HFF-Myc (cell line): ENCODE results near the gene AP3D1.
"Not testable (repeated sequence)": the region's sequence is repeated elsewhere in the genome, so short reads cannot be mapped to it uniquely, and the experiment has no call there.

Experiments used
- DNase-seq: peaks from one replicate; pipeline ENCODE4 v3.0.0-alpha.2; 2011; ENCODE audit warnings: low read depth; ENCODE audit errors: extremely low read depth
- H3K4me3 ChIP-seq: replicated peaks from 2 replicates; pipeline ENCODE4 v1.5.1; 2011; ENCODE audit warnings: low read depth, mild to moderate bottlenecking, control low read depth, low read length
- TF ChIP-seq, protein P1 (sequence below): IDR thresholded peaks from 2 replicates; pipeline ENCODE4 v1.5.1; 2012; ENCODE audit warnings: mild to moderate bottlenecking, low read depth, low read length, control low read depth; ENCODE audit errors: missing control alignments

The AP3D1 gene

DNA sequence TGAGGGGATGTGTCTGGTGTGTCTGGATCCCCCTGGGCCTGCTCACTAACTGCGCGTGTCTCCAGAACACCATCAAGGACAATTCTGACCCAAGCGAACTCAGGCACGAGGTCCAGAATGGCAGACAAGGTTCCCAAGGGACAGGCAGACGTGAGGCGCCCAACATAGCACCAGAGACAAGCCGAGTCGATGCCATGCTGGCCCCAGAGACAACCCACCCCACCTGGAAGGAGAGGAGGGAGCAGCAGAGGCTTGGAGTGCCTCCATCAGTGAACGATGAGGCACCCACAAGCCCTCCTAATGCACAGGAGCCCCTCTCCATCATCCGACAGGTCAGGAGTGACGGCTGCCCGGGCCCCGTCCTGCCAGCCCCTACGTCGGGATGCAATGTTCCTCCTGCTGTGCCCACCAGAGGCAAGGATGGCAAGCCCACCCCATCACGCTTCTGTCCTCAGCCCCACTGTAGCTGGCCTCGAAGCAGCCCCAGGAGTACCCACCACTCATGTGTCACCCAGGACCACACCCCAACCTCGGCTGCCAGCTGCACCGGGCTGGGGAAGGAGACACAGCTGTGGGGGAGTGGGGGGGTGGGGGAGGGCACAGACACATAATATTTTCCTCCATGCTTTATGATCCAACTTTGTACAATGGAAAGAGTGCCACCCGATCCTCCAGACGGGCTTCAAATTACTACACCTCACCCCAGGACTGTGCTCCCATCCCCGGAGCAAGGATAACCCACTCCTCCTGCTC lies 11.8 kb downstream of the AP3D1 start:
- H3K4me3 ChIP-seq = no peak overlapping the region
- TF ChIP-seq, protein P1, sequence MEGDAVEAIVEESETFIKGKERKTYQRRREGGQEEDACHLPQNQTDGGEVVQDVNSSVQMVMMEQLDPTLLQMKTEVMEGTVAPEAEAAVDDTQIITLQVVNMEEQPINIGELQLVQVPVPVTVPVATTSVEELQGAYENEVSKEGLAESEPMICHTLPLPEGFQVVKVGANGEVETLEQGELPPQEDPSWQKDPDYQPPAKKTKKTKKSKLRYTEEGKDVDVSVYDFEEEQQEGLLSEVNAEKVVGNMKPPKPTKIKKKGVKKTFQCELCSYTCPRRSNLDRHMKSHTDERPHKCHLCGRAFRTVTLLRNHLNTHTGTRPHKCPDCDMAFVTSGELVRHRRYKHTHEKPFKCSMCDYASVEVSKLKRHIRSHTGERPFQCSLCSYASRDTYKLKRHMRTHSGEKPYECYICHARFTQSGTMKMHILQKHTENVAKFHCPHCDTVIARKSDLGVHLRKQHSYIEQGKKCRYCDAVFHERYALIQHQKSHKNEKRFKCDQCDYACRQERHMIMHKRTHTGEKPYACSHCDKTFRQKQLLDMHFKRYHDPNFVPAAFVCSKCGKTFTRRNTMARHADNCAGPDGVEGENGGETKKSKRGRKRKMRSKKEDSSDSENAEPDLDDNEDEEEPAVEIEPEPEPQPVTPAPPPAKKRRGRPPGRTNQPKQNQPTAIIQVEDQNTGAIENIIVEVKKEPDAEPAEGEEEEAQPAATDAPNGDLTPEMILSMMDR = no peak
- no peak for DNase-seq

DNA sequence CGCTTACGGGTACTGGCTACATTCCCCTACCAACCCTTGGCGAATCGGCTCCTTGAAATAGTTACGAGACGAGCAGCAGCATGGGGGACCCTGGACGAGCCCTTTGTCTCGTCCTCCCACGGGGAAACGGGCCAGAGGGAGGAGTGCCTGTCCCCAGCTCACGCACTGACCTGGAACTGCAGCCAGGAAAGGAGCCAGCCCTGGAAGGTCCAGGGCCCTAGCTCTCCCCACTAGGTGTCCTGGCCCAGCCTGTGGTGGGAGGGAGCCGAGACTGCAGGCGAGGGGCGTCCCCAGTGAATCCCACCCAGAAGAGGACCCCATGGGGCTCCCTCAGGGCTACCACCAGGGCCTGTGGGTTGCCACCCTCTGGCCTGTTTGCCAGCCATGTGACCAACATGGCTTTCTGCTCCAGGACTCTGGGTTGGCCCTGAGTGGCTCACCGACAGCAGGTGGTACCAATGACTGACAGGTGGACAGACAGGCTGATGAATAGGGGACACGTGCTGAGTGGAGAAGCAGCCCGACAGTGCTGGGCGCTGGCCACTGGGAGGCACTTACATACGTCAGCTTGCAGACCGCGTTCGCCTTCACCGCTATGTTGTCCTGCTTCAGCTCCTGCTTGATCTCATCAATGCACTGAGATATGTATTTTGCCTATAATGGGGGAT lies 13.2 kb downstream of the AP3D1 start:
- TF ChIP-seq, protein P1 = no peak
- DNase-seq = no peak
- H3K4me3 ChIP-seq = no peak overlapping the region

DNA sequence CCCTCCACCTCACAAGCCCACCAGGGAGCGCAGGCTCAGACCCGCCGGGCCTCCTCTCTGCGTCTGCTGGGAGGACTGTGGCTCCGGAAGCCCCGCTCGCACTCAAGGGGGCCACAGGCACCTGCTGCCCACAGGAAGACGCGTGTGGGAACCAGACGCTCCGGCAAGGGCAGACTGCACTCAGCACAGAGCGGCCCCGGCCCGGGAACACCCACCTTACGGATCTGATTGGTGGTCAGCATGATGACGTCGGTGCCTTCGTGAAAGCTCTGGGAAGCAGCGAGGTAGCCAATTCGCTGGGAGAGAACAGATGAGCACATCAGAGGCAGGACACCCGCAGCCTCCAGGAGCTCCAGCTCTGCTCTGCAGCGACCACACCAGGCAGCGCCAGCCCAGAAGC lies 14.6 kb downstream of the AP3D1 start:
- no peak overlapping the region for H3K4me3 ChIP-seq
- DNase-seq = no peak
- TF ChIP-seq, protein P1 = no peak

DNA sequence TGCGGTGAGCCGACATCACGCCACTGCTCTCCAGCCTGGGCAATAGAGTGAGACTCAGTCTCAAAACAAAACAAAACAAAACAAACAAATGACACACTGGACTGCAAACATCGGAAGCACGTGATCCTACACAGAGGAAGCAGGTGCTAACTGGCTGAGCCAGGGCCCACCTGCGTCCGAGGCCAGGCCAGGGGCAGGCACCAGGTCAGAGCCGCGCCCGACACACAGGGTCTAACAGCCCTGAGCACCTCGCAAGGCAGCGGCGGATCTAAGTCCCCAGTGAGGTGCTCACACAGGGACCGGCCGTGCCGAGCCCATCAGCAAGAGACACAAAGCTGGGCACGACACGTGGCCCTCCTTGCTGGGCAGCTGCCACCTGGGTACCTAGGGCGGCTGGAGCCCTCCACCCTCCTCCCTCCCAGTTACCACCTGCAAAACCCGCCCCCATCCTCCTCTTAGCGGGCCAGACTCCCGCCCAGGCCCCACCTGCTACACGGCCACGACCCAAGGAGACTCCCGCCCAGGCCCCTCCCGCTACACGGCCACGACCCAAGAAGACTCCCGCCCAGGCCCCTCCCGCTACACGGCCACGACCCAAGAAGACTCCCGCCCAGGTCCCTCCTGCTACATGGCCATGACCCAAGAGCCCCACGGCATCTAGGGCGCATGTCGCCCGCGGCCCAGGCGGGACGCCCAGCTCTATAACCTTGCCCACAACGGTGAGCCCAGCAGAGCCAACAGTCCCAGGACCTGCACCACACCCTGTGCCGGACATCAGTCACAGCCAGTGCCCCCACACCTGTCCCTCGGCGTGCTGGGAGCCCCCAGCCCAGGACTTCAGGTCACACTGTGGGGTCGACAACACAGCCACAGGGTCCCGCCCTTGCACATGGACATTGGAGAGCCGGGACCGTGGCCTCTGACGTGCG lies 15.6 kb downstream of the AP3D1 start:
- no peak for DNase-seq
- H3K4me3 ChIP-seq = no peak overlapping the region
- TF ChIP-seq, protein P1 = no peak

DNA sequence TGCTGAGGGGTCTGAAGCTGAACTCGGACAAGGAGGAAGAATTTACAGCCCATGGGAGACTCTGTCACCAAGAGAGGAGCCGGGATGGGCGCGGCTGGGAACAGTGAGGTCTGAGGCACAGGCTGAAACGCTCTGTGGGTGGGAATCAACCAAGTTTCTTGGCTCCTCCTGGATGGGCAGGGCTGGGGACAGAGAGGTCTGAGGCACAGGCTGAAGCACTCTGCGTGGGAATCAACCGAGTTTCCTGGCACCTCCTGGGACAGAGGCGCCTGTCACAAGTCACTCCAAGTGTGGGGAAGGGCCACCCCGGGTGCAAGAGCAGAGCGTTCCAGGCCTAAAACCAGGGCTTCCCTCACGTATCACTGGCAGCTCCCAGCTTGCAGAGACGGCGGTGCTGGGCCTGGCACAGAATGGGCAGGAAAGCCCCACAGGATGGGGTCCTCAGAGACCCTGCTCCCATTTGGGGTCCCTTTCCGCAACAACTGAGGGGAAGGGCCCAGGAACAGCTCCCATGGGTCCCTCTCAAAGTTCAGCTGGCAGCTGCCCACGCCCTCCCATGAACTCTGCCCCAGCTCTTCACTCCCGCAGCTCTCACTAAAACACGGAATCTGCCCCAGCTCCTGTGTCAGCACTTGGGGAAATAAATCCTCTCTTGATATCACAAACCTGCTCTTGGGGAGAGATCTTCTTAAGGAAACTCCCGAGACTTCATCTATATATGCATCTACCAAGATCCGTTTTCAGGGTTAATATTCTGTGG lies 18.5 kb downstream of the AP3D1 start:
- TF ChIP-seq, protein P1 = no peak
- H3K4me3 ChIP-seq = no peak overlapping the region
- DNase-seq = no peak

DNA sequence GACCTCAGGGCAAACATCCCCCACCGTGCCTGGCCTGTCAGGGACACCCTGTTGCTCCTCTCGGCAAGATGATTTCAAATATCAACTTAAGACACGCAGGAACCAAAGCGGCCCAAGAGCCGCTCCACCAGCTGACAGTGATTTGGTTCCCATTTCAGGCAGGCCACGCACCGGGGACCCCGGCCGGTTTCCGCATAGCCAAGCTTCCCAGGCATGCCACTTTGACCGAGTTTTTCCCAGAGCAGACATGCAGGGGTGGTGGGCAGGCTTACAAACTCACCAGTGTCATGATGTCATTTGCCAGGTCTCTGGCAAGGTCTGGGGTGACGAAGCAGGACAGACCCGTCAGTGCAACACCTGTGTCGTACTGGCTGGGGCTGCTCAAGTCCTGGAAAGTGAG lies 19.2 kb downstream of the AP3D1 start:
- DNase-seq = no peak
- TF ChIP-seq, protein P1 = no peak
- no peak overlapping the region for H3K4me3 ChIP-seq

DNA sequence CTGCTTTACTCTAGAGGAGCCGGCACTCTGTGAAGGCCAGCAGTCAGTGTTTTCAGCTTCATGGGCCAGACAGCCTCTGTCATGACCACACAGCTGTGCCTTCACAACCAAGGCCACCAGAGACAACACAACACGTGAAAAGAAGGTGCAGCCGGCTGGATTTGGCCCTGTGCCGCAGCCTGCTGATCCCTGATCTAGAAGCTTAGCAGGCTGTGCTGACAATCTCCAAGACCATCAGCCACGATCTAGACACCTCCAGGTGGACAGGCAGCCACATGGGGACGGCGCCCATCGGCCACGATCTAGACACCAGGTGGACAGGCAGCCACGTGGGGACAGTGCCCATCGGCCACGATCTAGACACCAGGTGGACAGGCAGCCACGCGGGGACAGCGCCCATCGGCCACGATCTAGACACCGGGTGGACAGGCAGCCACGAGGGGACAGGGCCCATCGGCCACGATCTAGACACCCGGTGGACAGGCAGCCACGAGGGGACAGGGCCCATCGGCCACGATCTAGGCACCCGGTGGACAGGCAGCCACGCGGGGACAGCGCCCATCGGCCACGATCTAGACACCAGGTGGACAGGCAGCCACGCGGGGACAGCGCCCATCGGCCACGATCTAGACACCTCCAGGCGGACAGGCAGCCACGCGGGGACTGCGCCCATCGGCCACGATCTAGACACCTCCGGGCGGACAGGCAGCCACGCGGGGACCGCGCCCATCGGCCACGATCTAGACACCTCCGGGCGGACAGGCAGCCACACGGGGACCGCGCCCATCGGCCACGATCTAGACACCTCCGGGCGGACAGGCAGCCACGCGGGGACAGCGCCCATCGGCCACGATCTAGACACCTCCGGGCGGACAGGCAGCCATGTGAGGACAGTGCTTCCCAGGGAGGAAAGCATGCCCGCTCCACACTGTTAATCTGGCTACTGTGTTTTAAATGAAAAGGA lies 20.1 kb downstream of the AP3D1 start:
- H3K4me3 ChIP-seq, DNase-seq: not testable (repeated sequence)
